GM18907 (cell line): ENCODE results near the gene AUNIP.

Source experiments
- ATAC-seq: cut with Tn5 transposase; IDR thresholded peaks from one replicate; pipeline ENCODE4 v1.9.1; 2021; ENCODE audit warnings: mild to moderate bottlenecking, moderate library complexity; ENCODE audit not compliant: unreplicated experiment

AUNIP gene

GRCh38 chr1:25890239-25891034, 31.2 kb upstream of the AUNIP start:
- ATAC-seq: no peak

DNA sequence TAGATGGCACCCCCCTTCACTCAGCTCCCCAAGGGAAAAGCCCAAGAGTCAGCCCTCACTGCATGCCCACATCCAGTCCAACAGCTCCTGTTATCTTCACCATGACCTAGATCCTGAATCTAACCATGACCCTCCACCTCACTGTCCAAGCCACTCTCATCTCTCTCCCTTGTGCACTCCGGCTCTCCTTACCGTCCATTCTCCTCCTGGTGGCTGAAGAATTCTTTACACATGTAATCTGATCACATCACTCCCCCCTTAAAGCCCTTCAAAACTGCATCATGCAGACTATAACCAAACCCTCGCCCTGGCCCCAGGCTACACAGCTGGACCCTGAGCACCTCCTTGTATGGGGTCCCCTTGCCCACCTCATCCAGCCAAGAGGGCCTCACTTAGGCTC, 30.2 kb upstream of the AUNIP start:
- no peak for ATAC-seq

DNA sequence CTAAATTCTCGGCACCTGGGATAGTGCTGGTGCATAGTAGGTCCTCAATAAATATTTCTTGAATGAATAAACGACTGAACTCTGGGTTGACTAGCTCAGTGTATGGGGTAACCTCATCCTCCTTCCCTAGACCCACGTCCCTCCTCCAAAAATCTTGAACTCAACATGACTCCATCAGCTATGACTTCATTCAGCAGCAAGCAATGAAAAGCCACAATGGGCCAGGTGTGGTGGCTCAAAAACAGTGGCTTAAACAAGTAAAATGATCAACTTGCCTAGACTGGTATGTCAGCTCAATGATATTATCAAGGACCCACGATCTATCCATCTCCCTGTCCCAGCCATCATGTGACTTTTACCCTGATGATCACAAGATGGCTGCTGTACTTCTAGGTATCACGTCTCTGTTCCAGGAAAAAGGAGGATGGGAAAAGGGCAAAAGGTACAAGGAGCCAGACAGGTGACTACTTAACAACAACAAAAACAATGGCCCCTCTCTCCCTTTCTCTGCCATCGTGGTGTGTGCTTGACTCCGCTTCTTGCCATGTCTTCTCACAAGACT, 29.2 kb upstream of the AUNIP start:
- ATAC-seq: no peak

- ATAC-seq: no peak
These were observed 26.3 kb upstream of the AUNIP start for GRCh38 chr1:25885602-25886001.

GRCh38 chr1:25881266-25881665, 22.0 kb upstream of the AUNIP start:
- no peak for ATAC-seq

GRCh38 chr1:25880518-25880917, 21.3 kb upstream of the AUNIP start:
- no peak for ATAC-seq

- no peak for ATAC-seq
These were observed 20.4 kb upstream of the AUNIP start for GRCh38 chr1:25879675-25880074.

- ATAC-seq: no peak
These were observed 19.4 kb upstream of the AUNIP start for GRCh38 chr1:25878690-25879089.

DNA sequence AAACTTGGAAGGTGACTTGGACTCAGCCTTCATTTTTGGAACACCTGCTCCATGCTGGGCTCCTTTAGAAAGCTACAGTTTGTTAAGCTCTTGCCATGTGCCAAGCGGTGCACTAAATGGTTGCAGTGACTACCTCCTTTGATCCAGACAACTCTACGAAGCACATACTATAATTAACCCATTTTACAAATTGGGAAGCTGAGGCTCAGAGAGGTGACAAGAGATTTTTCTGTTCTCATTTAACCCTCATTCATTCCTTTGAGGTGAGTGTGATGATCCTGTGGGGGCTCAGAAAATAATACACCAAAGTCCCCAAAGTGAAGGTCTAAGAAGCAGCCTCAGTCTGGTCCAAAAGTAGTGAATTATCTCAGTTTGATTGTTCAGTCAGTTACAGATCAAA, 17.9 kb upstream of the AUNIP start:
- no peak for ATAC-seq

- no peak for ATAC-seq
These were observed 17.4 kb upstream of the AUNIP start for GRCh38 chr1:25876693-25877077.

DNA sequence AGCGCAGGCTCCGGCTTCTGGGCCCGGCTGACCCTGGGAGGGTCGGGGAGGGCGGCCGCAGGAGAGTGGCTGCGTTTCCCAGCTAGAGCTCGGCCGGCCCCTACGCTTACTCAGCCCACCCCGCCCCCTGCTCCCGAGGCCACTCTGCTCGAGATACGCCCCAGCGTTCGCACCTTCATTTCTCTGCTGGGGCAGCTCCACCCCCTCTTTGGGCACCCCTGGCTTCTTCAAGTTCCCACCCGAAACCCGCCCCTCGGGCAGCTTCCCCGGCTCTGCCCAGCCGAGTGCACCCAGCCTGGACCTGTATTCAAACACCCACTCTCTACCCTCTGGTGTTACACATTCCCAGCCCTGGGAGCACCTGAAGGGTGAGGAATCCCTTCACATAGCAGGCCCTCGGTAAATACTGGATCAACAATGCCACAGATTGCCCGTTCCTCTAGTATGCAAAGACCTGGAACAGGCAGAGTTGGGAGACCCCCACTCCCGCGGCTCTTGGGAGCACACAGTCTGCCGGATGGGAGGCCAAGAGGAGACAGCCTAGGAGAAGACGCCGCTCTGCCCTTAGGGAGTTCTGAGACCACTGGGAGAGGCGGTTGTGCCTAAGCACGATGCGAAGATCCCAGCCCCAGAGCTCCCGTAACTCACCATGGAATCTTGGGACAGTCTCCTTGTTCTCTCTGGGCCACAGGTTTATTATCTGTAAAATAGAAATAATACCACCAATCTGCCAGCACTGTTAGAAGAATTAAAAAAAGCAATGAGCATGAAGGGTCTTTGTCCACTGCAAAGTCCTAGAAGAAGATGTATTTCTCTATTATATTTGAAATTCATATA, 16.8 kb upstream of the AUNIP start:
- no peak for ATAC-seq

- no peak for ATAC-seq
These were observed 16.0 kb upstream of the AUNIP start, which contains the start of gene PAQR7 for GRCh38 chr1:25875154-25875855. Gene PAQR7 (minus strand): TSS chr1:25875708. CDS start chr1:25863839, 11,869 bp downstream.

DNA sequence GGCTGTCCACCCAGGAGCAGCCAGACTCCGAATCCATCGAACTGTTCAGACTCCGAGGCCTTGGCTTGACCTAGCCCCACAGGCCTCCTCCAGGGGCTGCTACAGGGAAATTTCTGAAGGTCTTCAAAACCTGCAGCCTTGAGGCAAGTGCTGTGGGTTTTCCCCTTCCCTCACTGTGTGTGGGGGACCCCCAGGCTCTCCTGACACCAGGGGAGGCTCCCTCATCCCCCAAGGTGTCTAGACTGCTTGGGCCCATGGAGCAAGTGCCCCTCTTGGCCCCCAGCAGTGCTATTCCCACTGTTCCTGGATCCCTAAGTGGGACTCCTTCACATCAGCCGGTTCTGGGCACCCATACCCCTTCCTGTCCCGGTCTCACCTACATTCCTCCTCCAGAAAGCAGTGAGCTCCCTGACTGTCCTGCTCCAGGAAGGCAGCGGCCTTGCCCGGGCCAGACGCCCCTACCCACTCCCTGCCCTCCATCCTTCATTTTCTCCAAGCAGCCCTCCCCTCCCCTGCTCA, 15.4 kb upstream of the AUNIP start:
- ATAC-seq: no peak

DNA sequence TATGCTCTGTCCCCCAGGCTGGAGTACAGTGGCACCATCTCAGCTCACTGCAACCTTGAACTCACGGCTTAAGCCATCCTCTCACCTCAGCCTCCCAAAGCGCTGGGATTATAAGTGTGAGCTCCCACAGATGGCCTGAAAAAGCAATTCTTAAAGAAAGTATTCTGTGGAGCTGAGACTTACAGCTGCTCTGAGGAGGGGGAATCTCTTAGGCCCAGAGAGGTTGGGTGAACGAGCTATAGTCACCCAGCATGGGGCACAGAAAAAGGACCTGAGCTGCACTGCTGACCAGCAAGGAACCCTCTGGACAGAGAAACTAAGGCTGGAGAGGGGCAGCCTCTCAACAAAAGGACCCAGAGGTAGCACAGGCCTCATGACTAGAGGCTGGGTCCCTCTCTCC, 15.0 kb upstream of the AUNIP start:
- no peak for ATAC-seq

- ATAC-seq: no peak
These were observed 13.9 kb upstream of the AUNIP start for GRCh38 chr1:25873120-25873519.

- no peak for ATAC-seq
These were observed 13.5 kb upstream of the AUNIP start for GRCh38 chr1:25872713-25873112.

- ATAC-seq: no peak
These were observed 12.6 kb upstream of the AUNIP start for GRCh38 chr1:25871704-25872494.

GRCh38 chr1:25871086-25871703, 11.9 kb upstream of the AUNIP start:
- no peak for ATAC-seq

GRCh38 chr1:25870614-25871013, 11.4 kb upstream of the AUNIP start:
- ATAC-seq: no peak
